SJCRH30 (cell line): Measurements from ENCODE around the gene MYO9B. TPM values are rescaled to one million over a fixed set of nuclear protein-coding genes. Genes with fewer than 3 reads are reported as not detected.
"Not testable (repeated sequence)": the region's sequence is repeated elsewhere in the genome, so short reads cannot be mapped to it uniquely, and the experiment has no call there.

ENCODE experiments used
- DNase-seq, 2 experiments: peaks; one replicate each; pipeline ENCODE4 v3.0.0-alpha.2; 2015 to 2020
- H3K27ac ChIP-seq: fragments of 250-450 bp; sonication (Bioruptor Pico); 2 replicates; pipeline ENCODE4 v1.5.1; 2020; ENCODE audit warnings: mild to moderate bottlenecking, moderate library complexity
- H3K27me3 ChIP-seq: fragments of 250-450 bp; sonication (Bioruptor Pico); 2 replicates; pipeline ENCODE4 v1.5.1; 2020; ENCODE audit warnings: mild to moderate bottlenecking, moderate library complexity
- H3K36me3 ChIP-seq: fragments of 250-450 bp; sonication (Bioruptor Pico); 2 replicates; pipeline ENCODE4 v1.5.1; 2020; ENCODE audit warnings: mild to moderate bottlenecking, moderate library complexity
- H3K4me1 ChIP-seq: fragments of 250-450 bp; sonication (Bioruptor Pico); 2 replicates; pipeline ENCODE4 v1.5.1; 2020; ENCODE audit warnings: mild to moderate bottlenecking, moderate library complexity
- H3K4me3 ChIP-seq: fragments of 250-450 bp; sonication (Bioruptor Pico); 2 replicates; pipeline ENCODE4 v1.5.1; 2020; ENCODE audit warnings: mild to moderate bottlenecking, moderate library complexity
- H3K9me3 ChIP-seq: fragments of 250-450 bp; sonication (Bioruptor Pico); replicated peaks from 2 replicates; pipeline ENCODE4 v1.5.1; 2020; ENCODE audit warnings: mild to moderate bottlenecking, moderate library complexity
- total RNA-seq: library from RNA; depleted of rRNA; stranded (reverse); fragments of >200 nt; shearing (Covaris generic); gene quantifications from 2 replicates; pipeline ENCODE4 v1.2.3, GENCODE V29; 2014

Gene MYO9B
- total RNA-seq, 1 experiment from 2014 or later, result 48.4 TPM

GRCh38 chr19:17155251-17155650, 79.7 kb downstream of the MYO9B start:
- Histone ChIP-seq H3K27ac (no peak overlapping the region), H3K4me3 (no peak overlapping the region), H3K36me3 (peaks cover 70% of the 10 kb centered on the region), H3K9me3 (no peaks in the 10 kb centered on the region), H3K27me3 (no peaks in the 10 kb centered on the region), H3K4me1 (no peaks in the 10 kb centered on the region)
- DNase-seq, result no peak

- H3K27ac ChIP-seq, result no peak overlapping the region
- no peaks in the 10 kb centered on the region for H3K9me3 ChIP-seq
- no peaks in the 10 kb centered on the region for H3K4me1 ChIP-seq
- peaks cover 69% of the 10 kb centered on the region for H3K36me3 ChIP-seq
- no peak for DNase-seq
- no peaks in the 10 kb centered on the region for H3K27me3 ChIP-seq
- no peak overlapping the region for H3K4me3 ChIP-seq
These were observed 80.8 kb downstream of the MYO9B start for GRCh38 chr19:17156296-17156946.

- Histone ChIP-seq H3K9me3 (no peaks in the 10 kb centered on the region), H3K36me3 (peaks cover 68% of the 10 kb centered on the region), H3K4me1 (no peaks in the 10 kb centered on the region), H3K4me3 (no peak overlapping the region), H3K27ac (no peak overlapping the region), H3K27me3 (no peaks in the 10 kb centered on the region)
- no peak for DNase-seq
These were observed 81.3 kb downstream of the MYO9B start for GRCh38 chr19:17156947-17157302.

GRCh38 chr19:17158584-17158983, 83.0 kb downstream of the MYO9B start:
- Histone ChIP-seq H3K9me3 (peaks cover 2% of the 10 kb centered on the region; the same call in 1 of the 2 replicates), H3K4me1 (no peaks in the 10 kb centered on the region), H3K27me3 (no peaks in the 10 kb centered on the region), H3K4me3 (no peak overlapping the region), H3K36me3 (peaks cover 73% of the 10 kb centered on the region), H3K27ac (no peak overlapping the region)
- no peak for DNase-seq

GRCh38 chr19:17159466-17160393, 84.2 kb downstream of the MYO9B start:
- no peak overlapping the region for H3K27ac ChIP-seq
- no peaks in the 10 kb centered on the region for H3K27me3 ChIP-seq
- H3K9me3 ChIP-seq, result peaks cover 4% of the 10 kb centered on the region; the same call in 1 of the 2 replicates
- H3K4me3 ChIP-seq, result no peak overlapping the region
- H3K4me1 ChIP-seq, result no peaks in the 10 kb centered on the region
- peaks cover 73% of the 10 kb centered on the region for H3K36me3 ChIP-seq
- DNase-seq, result no peak

GRCh38 chr19:17160908-17161307, 85.3 kb downstream of the MYO9B start:
- Histone ChIP-seq H3K27me3 (no peaks in the 10 kb centered on the region), H3K27ac (no peak overlapping the region), H3K36me3 (peaks cover 72% of the 10 kb centered on the region), H3K4me3 (no peak overlapping the region), H3K9me3 (peaks cover 4% of the 10 kb centered on the region; the same call in 1 of the 2 replicates), H3K4me1 (no peaks in the 10 kb centered on the region)
- no peak for DNase-seq

- H3K27ac ChIP-seq, DNase-seq, H3K4me1 ChIP-seq, H3K27me3 ChIP-seq, H3K9me3 ChIP-seq, H3K4me3 ChIP-seq: not testable (repeated sequence)
- H3K36me3 ChIP-seq, result peaks cover 70% of the 10 kb centered on the region
These were observed 86.6 kb downstream of the MYO9B start for GRCh38 chr19:17162131-17162530.

GRCh38 chr19:17162580-17162979, 87.0 kb downstream of the MYO9B start:
- Histone ChIP-seq H3K27me3 (no peaks in the 10 kb centered on the region), H3K9me3 (peaks cover 4% of the 10 kb centered on the region; the same call in 1 of the 2 replicates), H3K4me1 (no peaks in the 10 kb centered on the region), H3K27ac (no peak overlapping the region), H3K36me3 (peaks cover 69% of the 10 kb centered on the region), H3K4me3 (no peak overlapping the region)
- DNase-seq, result no peak

GRCh38 chr19:17163652-17164051, 88.1 kb downstream of the MYO9B start:
- Histone ChIP-seq H3K4me1 (no peaks in the 10 kb centered on the region), H3K4me3 (no peak overlapping the region), H3K36me3 (peaks cover 77% of the 10 kb centered on the region), H3K27ac (no peak overlapping the region), H3K27me3 (no peaks in the 10 kb centered on the region), H3K9me3 (peaks cover 4% of the 10 kb centered on the region; the same call in 1 of the 2 replicates)
- DNase-seq, result no peak

GRCh38 chr19:17164639-17165038, 89.1 kb downstream of the MYO9B start:
- no peak for DNase-seq
- peaks cover 79% of the 10 kb centered on the region for H3K36me3 ChIP-seq

GRCh38 chr19:17165715-17166114, 90.1 kb downstream of the MYO9B start:
- no peak overlapping the region for H3K4me3 ChIP-seq
- H3K27ac ChIP-seq, result no peak overlapping the region
- DNase-seq, result no peak
- H3K4me1 ChIP-seq, result no peaks in the 10 kb centered on the region
- H3K36me3 ChIP-seq, result peaks cover 74% of the 10 kb centered on the region
- no peaks in the 10 kb centered on the region for H3K27me3 ChIP-seq
- peaks cover 4% of the 10 kb centered on the region; the same call in 1 of the 2 replicates for H3K9me3 ChIP-seq

More at GRCh38 chr19:17164639-17165038, 89.1 kb downstream of the MYO9B start:
- H3K27me3 ChIP-seq, result no peaks in the 10 kb centered on the region
- no peak overlapping the region for H3K4me3 ChIP-seq
- peaks cover 4% of the 10 kb centered on the region; the same call in 1 of the 2 replicates for H3K9me3 ChIP-seq
- H3K27ac ChIP-seq, result no peak overlapping the region
- H3K4me1 ChIP-seq, result no peaks in the 10 kb centered on the region

GRCh38 chr19:17170538-17171297, 95.1 kb downstream of the MYO9B start:
- no peak for DNase-seq
- no peaks in the 10 kb centered on the region for H3K9me3 ChIP-seq
- H3K36me3 ChIP-seq, result peaks cover 68% of the 10 kb centered on the region
- H3K27me3 ChIP-seq, result no peaks in the 10 kb centered on the region
- no peaks in the 10 kb centered on the region for H3K4me1 ChIP-seq
- H3K27ac ChIP-seq, result no peak overlapping the region
- no peak overlapping the region for H3K4me3 ChIP-seq

GRCh38 chr19:17171874-17172273, 96.3 kb downstream of the MYO9B start:
- peaks cover 63% of the 10 kb centered on the region for H3K36me3 ChIP-seq
- no peaks in the 10 kb centered on the region for H3K4me1 ChIP-seq
- DNase-seq, result no peak
- H3K9me3 ChIP-seq, result no peaks in the 10 kb centered on the region
- H3K4me3 ChIP-seq, result no peak overlapping the region
- H3K27me3 ChIP-seq, result no peaks in the 10 kb centered on the region
- H3K27ac ChIP-seq, result no peak overlapping the region

- peaks cover 55% of the 10 kb centered on the region for H3K36me3 ChIP-seq
- H3K4me1 ChIP-seq, result no peaks in the 10 kb centered on the region
- H3K27me3 ChIP-seq, result no peaks in the 10 kb centered on the region
- H3K4me3 ChIP-seq, result no peak overlapping the region
- no peak for DNase-seq
- H3K27ac ChIP-seq, result no peak overlapping the region
- no peaks in the 10 kb centered on the region for H3K9me3 ChIP-seq
These were observed 97.2 kb downstream of the MYO9B start for GRCh38 chr19:17172624-17173345.
